GM12874 (cell line): ENCODE measurements around the gene DBH.

Source experiments
- CTCF ChIP-seq: IDR thresholded peaks from 2 replicates; pipeline ENCODE4 v1.5.1; 2011; ENCODE audit warnings: low read depth, mild to moderate bottlenecking, control low read depth, low read length, moderate library complexity; ENCODE audit not compliant: insufficient read depth

Gene DBH

GRCh38 chr9:133591985-133592384 is 44.2 kb upstream of the DBH start:
- TF ChIP-seq CTCF = no peak

- TF ChIP-seq CTCF = peak; percentile 27; the same call in 1 of the 2 replicates
Measured at GRCh38 chr9:133592731-133593409, 43.3 kb upstream of the DBH start.

DNA sequence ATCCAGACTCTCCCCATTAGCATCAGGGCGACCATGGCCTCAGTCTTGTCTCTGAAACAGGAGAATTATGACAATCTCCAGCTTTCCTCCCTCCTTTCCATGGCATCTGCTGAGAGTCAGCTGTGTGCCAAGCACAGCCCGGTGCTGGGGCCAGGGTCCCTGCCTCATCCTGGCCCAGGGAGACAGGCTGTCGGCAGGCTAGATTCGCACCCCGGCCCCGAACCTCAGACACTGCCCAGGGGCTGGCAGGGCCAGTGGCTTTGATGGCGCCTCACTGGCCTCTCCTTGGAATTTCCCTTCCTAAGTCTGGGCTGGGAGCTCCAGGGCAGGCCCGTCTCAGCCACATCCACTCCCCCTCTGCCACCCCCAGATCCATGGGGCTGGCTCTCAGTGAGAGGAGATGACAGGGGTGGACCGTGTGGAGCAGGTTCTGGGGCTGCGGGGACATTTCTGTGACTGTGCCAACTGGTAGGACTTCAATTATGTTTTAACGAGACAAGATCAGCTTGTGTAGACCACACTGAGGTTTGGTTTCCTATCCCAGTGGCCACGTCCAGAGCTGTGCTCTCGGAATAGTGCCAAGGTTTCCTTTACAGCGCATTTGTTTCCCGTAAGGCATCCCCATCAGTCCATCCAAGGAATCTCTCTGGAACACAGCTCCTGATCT is 42.4 kb upstream of the DBH start:
- TF ChIP-seq CTCF = no peak

DNA sequence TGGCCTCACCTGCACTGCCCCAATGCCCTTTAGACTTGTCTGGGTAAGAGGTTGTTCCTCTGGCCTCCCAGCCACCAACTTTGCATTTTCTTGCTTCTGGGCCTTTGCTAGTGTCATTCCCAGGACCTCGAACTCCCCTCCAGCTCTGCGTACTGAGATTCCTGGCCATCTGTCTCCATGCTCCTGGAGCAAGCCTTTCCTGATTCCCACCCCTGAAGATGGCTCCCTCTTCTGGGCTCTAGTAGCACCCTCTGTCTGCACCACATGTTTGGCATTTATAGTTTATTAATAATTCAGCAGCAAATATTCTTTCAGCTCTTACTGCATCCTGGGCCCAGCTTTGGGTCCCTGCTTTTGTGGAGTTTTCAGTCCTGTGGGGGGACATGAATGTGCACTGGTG is 41.9 kb upstream of the DBH start:
- TF ChIP-seq CTCF = no peak

DNA sequence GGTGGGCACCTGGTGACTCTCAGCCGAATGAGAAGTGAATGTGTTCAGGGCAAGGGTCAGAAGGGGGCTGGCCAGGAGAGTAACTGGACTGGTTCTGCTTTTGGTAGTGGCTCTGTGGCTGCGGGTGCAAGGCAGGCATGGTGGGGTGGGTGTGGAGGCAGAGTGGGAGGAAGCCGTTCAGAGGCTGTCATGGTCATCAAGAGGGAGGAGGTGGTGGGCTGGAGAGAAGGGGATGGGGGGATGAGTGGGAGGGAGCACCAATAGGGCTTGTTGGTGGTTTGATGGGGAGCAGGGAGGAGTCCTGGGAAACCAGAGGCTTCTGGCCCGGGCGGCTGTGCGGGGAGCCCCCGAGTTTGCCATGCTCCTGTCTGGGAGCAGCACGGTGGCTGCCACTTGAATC is 40.3 kb upstream of the DBH start:
- TF ChIP-seq CTCF = no peak

DNA sequence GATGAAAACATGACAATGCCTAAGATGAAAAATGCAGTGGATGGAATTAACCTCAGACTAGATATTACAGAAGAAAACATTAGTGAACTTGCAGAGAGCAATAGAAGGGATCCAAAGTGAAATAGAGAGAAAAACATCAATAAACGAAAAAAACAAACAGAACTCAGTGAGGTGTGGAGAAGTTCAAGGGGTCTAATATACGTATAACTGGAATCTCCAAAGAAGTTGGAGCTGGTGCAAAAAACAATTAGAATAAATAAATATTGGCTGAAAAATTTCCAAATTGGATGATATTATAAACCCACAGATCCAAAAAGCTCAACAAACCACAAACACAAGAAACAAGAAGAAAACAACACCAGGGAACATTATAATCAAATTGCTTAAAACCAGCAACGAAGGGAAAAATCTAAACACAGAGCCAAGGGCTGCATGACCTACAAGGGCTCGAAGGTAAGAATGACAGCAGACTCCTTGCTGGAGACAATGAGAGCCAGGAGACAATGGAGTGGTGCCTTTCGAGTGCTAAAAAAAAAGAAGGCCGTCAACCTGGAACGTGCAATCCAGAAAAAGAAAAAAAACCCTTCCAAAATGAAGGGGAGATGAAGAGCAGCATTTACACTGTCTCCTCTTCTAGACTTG is 38.7 kb upstream of the DBH start:
- no peak for TF ChIP-seq CTCF

GRCh38 chr9:133598978-133599377 is 37.2 kb upstream of the DBH start:
- TF ChIP-seq CTCF = no peak
